KOPT-K1 (cell line): ENCODE data around the gene FBXO24.
A peak's percentile ranks its signal among the peaks of the same experiment; 100 is the strongest.

ENCODE experiments used
- H3K27ac ChIP-seq: fragments of 200-600 bp; sonication (generic); 2 replicates; pipeline ENCODE4 v1.5.1; 2016; ENCODE audit warnings: antibody characterized with exemption, mild to moderate bottlenecking, low read depth, low read length; ENCODE audit not compliant: poor library complexity, severe bottlenecking
- H3K36me3 ChIP-seq: fragments of 200-600 bp; sonication (generic); 2 replicates; pipeline ENCODE4 v1.5.1; 2017; ENCODE audit warnings: antibody characterized with exemption, mild to moderate bottlenecking, low read length, moderate library complexity; ENCODE audit not compliant: insufficient read depth
- H3K9me3 ChIP-seq: fragments of 200-600 bp; sonication (generic); 2 replicates; pipeline ENCODE4 v1.5.1; 2017; ENCODE audit warnings: antibody characterized with exemption, low read length, mild to moderate bottlenecking; ENCODE audit not compliant: insufficient read depth, poor library complexity, severe bottlenecking

Gene FBXO24

GRCh38 chr7:100609958-100610357 is 23.8 kb downstream of the FBXO24 start:
- no peak overlapping the region for H3K27ac ChIP-seq
- H3K9me3 ChIP-seq, result no peaks in the 10 kb centered on the region
- no peaks in the 10 kb centered on the region for H3K36me3 ChIP-seq

- H3K27ac ChIP-seq, result peak within 1 kb of the TSS; percentile 90
- H3K9me3 ChIP-seq, result no peaks in the 10 kb centered on the region
- no peaks in the 10 kb centered on the region for H3K36me3 ChIP-seq
These were observed 26.0 kb downstream of the FBXO24 start, which contains the start of gene MOSPD3 for GRCh38 chr7:100611983-100612729. Gene MOSPD3, plus strand, starts transcription at chr7:100612540. Its CDS starts 252 bp downstream, at chr7:100612792.

DNA sequence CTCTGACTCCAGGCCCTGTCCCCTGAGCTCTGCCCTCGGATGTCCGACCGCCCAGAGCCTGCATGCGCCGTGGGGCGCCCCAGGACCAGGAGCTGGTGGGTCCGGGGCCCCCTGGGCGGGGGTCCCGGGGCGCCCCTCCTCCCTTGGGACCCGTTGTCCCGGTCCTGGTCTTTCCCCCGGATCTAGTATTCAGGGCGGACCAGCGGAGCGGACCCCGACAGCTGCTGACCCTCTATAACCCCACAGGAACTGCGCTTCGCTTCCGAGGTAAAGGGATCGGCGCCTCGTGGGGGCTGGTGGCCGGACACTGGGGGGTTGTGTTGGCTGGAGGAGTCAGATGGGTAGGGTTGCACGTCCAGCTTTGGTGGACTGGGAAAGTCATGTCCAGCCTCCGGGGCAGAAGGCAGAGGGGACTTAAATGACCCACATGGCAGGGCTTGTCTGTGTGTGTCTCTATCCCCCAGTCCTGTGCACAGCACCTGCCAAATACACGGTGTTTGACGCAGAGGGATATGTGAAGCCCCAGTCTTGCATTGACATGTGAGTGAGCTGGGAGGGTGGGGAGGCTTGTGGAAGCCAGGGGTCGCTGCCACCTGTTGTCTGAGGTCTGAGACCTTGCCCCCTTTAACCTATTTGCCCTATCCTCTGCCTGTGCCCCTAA is 26.7 kb downstream of the FBXO24 start:
- Histone ChIP-seq H3K9me3 (no peaks in the 10 kb centered on the region), H3K27ac (peak overlapping the region; percentile 90), H3K36me3 (no peaks in the 10 kb centered on the region)

DNA sequence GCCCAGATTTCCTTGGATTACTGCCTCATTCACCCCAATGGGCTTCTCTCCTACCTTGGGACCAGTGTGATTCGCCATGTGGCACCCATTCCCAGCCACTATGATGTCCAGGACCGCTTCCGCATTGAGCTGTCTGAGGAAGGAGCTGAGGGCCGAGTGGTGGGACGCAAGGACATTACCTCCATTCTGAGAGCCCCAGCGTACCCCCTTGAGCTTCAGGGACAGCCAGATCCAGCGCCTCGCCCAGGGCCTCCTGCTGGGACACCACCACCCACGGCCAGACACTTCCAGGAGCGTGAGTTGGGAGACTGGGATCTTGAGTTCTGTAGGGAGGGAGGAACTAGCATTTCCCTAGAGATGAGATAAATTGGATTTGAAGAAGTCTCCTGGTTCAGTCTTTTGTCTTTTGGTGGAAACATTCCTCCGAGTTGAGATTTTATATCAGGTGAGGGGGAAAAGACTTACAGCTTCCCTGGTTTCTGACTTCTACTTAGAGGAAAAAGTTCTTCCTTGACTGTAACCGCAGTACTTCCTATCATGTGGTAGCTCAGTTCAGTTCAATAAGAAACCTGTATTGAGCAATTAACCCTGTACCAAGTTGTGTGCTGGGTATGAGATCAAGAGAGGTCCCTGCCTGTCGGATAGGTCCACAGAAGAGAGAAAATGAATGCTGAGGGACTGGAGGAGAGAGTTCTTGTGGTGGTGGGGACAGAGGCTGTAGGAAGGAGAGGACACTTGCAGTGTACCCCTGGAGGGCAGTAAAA is 27.5 kb downstream of the FBXO24 start:
- Histone ChIP-seq H3K9me3 (no peaks in the 10 kb centered on the region), H3K27ac (no peak overlapping the region)

DNA sequence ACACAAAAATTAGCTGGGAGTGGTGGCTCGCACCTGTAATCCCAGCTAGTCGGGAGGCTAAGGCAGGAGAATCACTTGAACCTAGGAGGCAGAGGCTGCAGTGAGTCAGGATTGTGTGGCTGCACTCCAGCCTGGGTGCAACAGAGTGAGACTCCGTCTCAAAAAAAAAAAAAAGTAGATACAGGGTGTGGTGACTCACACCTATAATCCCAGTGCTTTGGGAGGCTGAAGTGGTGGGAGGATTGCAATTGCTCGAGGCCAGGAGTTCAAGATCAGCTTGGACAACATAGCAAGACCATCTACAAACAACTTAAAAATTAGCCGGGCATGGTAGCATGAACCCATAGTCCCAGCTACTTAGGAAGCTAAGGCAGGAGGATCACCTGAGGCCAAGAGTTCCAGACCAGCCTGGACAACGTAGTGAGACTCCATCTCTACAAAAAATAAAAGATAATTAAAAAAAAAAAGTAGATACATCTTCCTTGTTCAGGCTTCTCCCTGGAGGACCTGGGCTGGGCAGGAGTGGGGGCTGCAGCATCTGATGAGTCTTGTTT is 28.3 kb downstream of the FBXO24 start:
- Histone ChIP-seq H3K27ac (no peak overlapping the region), H3K9me3 (no peaks in the 10 kb centered on the region), H3K36me3 (no peaks in the 10 kb centered on the region)

More for the DNA sequence above, 27.5 kb downstream of the FBXO24 start:
- no peaks in the 10 kb centered on the region for H3K36me3 ChIP-seq

- Histone ChIP-seq H3K27ac (no peak overlapping the region), H3K9me3 (no peaks in the 10 kb centered on the region), H3K36me3 (no peaks in the 10 kb centered on the region)
These were observed 34.1 kb downstream of the FBXO24 start for GRCh38 chr7:100620239-100620638.

DNA sequence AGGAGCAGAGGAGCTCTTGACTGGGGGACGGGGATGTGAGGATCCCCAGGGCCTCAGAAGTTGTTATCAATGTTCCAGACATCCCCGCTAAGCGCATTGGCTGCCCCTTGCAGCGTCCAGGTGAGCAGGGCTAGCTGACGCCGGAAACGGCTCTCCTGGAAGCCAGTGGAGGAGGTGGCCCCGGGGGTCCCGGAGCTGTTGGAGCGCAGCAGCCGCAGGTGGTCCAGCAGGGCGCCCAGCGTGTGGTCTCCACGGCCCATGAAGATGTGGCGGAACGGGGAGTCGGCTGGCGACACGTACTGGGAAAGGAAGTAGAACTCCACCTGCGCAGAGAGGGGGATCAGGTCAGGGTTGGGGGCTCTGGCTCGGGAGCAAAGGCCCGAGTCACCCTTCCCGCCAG is 34.7 kb downstream of the FBXO24 start:
- H3K9me3 ChIP-seq, result no peaks in the 10 kb centered on the region
- no peaks in the 10 kb centered on the region for H3K36me3 ChIP-seq
- no peak overlapping the region for H3K27ac ChIP-seq

- Histone ChIP-seq H3K27ac (no peak overlapping the region), H3K9me3 (no peaks in the 10 kb centered on the region), H3K36me3 (no peaks in the 10 kb centered on the region)
These were observed 35.4 kb downstream of the FBXO24 start for GRCh38 chr7:100621554-100621953.

DNA sequence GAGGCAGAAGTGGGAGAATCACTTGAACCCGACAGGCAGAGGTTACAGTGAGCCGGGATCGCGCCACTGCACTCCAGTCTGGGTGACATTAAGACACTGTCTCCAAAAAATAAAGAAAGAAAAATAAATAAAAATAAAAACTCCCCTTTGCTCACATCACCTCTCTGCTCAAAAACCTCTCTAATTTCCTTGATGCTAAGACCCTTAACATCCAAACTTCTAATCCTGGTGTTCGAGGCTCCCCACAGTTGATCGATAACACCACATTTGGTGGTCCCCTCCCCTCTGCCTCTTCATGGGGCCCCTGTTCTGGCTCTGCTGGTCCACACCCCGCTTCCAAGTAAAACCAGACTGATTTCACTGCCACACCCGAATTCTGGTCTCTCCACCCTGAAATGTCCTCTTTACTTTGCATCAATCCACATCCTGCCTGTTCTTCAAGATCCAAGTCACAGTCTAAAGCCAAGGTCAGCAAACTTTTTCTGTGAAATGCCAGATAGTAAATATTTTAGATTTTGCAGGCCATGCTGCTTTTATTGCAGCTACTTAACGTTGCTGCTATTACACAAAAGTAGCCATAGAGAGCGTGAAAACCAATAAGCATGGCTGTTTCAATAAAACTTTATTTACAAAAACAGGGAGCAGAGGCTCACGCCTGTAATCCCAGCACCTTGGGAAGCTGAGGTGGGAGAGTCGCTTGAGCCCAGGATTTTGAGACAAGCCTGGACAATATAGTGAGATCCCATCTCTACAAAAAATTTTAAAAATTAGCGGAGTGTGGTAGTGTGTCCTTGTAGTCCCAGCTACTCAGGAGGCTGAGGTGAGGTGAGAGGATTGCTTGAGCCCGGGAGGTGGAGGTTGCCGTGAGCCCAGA is 38.1 kb downstream of the FBXO24 start:
- Histone ChIP-seq H3K27ac (no peak overlapping the region), H3K36me3 (no peaks in the 10 kb centered on the region), H3K9me3 (no peaks in the 10 kb centered on the region)

DNA sequence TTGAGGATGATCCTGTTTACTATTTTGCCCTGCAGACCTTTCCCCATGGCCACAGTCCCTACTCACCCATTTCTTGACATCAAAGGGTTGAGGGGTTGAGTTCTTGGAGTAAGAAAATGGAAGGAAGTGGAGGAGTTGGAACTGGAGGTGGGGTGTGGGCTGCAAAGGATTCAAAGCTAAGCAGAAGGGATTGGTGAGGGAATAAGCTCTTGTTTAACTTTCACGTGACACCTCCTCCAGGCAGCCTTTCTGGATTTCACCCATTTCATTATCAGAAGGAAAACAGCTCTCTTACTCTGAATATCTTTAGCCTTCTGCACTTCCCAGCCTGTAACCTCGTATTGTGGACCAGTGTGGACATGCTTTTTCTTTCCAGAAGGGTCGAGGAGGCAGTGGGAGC is 39.9 kb downstream of the FBXO24 start:
- H3K9me3 ChIP-seq, result no peaks in the 10 kb centered on the region
- H3K36me3 ChIP-seq, result no peaks in the 10 kb centered on the region
- no peak overlapping the region for H3K27ac ChIP-seq

DNA sequence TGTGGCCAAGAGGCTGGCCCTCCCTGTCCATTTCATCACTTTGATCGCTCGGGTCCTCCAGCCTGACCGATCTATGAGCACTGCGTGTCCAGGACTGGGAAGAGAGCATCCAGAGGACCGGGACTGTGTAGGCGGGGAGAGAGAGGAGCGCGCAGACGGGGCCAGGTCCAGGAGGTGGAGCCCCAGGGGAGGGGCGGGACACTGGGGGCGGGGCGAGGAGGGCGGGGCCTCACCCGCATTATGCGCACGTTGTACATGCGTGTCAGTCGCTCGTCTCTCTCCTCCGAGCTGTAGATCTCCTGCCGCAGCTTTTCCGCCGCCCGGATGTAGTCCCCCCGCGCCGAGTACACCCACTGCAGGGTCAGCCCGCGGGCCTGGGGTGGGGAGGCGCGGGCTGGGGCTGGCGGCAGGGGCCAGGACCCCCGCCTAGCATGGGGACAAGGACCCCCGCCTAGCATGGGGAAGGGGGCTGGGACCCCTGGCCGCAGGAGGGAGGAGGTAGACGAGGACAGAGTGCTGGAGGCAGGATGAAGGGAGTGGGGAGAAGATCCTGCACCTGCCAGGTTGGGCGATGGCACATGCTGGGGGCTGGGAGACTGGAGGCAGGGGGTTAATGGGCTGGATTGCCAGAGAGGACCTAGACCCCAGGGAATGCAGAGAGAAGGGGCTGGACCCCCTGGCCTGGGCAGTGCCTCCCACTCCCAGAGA is 40.6 kb downstream of the FBXO24 start:
- no peaks in the 10 kb centered on the region for H3K9me3 ChIP-seq
- H3K27ac ChIP-seq, result peak overlapping the region; percentile 65
- H3K36me3 ChIP-seq, result no peaks in the 10 kb centered on the region

- Histone ChIP-seq H3K27ac (peak overlapping the region; percentile 65), H3K36me3 (no peaks in the 10 kb centered on the region), H3K9me3 (no peaks in the 10 kb centered on the region)
These were observed 41.1 kb downstream of the FBXO24 start for GRCh38 chr7:100627238-100627549.

DNA sequence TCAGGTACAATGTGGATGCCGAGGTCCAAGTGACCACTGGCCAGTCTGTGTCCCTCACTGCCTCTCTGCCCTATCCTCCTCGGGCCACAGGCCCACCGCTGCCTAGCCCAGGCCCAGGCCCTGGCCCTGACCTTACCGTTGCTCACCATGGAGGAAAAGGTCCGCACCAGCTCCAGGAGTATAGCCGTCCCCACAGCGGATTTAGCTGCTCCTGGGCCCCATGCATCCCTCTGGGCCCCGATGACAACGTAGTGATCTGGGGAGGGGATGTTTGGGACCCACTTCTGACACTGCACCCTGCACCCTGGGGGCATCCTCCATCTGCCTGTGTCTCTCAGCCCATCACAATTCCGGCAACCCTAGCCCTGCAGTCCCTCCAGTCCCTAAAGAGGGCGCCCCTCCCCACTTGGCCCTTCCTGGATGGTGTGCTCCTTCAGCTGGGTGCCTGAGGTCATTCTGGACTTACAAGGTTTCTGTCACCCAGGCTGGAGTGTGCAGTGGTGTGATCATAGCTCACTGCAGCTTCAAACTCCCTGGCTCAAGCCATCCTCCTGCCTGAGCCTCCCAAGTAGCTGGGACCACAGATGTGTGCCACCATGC is 43.1 kb downstream of the FBXO24 start:
- Histone ChIP-seq H3K27ac (no peak overlapping the region), H3K36me3 (no peaks in the 10 kb centered on the region), H3K9me3 (no peaks in the 10 kb centered on the region)

GRCh38 chr7:100630066-100630465 is 43.9 kb downstream of the FBXO24 start:
- Histone ChIP-seq H3K36me3 (no peaks in the 10 kb centered on the region), H3K9me3 (no peaks in the 10 kb centered on the region), H3K27ac (no peak overlapping the region)
